K562 (cell line): ENCODE results near the gene UBXN10. TPM values are rescaled to one million over a fixed set of nuclear protein-coding genes. Genes with fewer than 3 reads are reported as not detected.

Source experiments
- ATAC-seq: fragments of 200-7000 bp; cut with Tn5 transposase; 3 replicates; pipeline ENCODE4 v1.9.1; 2020; ENCODE audit warnings: moderate library complexity
- BruUV-seq: library from RNA; stranded (reverse); fragments of 400-500 nt; replicated peaks from 2 replicates; lab custom pipeline; 2021; lab: Mats Ljungman, UMichigan
- CTCF ChIA-PET: fragments of 300-600 bp; formaldehyde crosslinking; extraction: SDS; loops from one replicate; lab custom pipeline; 2021; ENCODE audit warnings: low intra/inter-chr PET ratio; lab: Yijun Ruan, JAX
- POLR2A ChIA-PET: fragments of 300-600, 350-650 bp; sonication (Branson Sonifier 250); formaldehyde crosslinking; extraction: SDS; loops from one replicate; lab custom pipeline; 2021; ENCODE audit warnings: antibody characterized with exemption, inconsistent platforms; lab: Yijun Ruan, JAX
- DNase-seq, 4 experiments: peaks; one replicate each; pipeline versions ENCODE4 v3.0.0 to v3.0.0-alpha.2; 2011 to 2018; ENCODE audit warnings: low spot score in 3 of 4, mixed read lengths in 3 of 4; ENCODE audit errors: extremely low read depth in 1 of 4
- FAIRE-seq: peaks from 2 replicates; lab custom pipeline; 2011; peaks lifted over from hg19 to GRCh38; lab: Jason Lieb, UNC
- H2AFZ ChIP-seq: 2 replicates; pipeline ENCODE4 v1.6.0; 2011; ENCODE audit warnings: low read depth, low read length, control low read depth, inconsistent platforms
- H3K27ac ChIP-seq: fragments of 200-600 bp; 3 replicates; pipeline ENCODE4 v1.8.0; 2011; ENCODE audit warnings: low read depth, mild to moderate bottlenecking, control low read depth, inconsistent platforms, low read length, moderate library complexity, mixed read lengths; ENCODE audit errors: extremely low read depth
- H3K27me3 ChIP-seq, 2 experiments: fragments of 300-600 bp in 1 of 2; 2 replicates in 1 of 2; 3 replicates in 1 of 2; pipeline versions ENCODE4 v1.6.0 to v1.8.0; 2011; ENCODE audit warnings: inconsistent platforms in 2 of 2, low read length in 2 of 2, mild to moderate bottlenecking in 1 of 2, mixed read lengths in 1 of 2, moderate library complexity in 1 of 2; ENCODE audit not compliant: control insufficient read depth in 2 of 2, insufficient read depth in 2 of 2
- H3K36me3 ChIP-seq: fragments of 300-600 bp; 3 replicates; pipeline ENCODE4 v1.8.0; 2011; ENCODE audit warnings: mild to moderate bottlenecking, low read length, inconsistent platforms; ENCODE audit not compliant: control insufficient read depth, insufficient read depth
- H3K4me1 ChIP-seq, 2 experiments: fragments of 200-600 bp in 1 of 2; replicated peaks in 1 of 2; 2 replicates in 1 of 2; 3 replicates in 1 of 2; pipeline versions ENCODE4 v1.5.1 to v1.8.0; 2011; ENCODE audit warnings: inconsistent platforms in 2 of 2, low read length in 2 of 2, mild to moderate bottlenecking in 1 of 2, mixed read lengths in 1 of 2, moderate library complexity in 1 of 2; ENCODE audit not compliant: control insufficient read depth in 2 of 2, insufficient read depth in 2 of 2
- H3K4me2 ChIP-seq: 2 replicates; pipeline ENCODE4 v1.6.1; 2011; ENCODE audit warnings: low read length, control low read depth, inconsistent platforms, mixed read lengths; ENCODE audit not compliant: insufficient read depth
- H3K4me3 ChIP-seq: fragments of 200-600 bp; sonication (generic), shearing (Covaris generic); 2 replicates; pipeline ENCODE4 v1.5.1; 2016; ENCODE audit warnings: control low read depth, inconsistent platforms
- H3K79me2 ChIP-seq: fragments of 200-600 bp; 3 replicates; pipeline ENCODE4 v1.8.0; 2011; ENCODE audit warnings: low read length, inconsistent platforms; ENCODE audit not compliant: control insufficient read depth, insufficient read depth
- H3K9ac ChIP-seq, 2 experiments: 2 replicates each; pipeline versions ENCODE4 v1.6.0 to v1.6.1; 2011; ENCODE audit warnings: low read depth in 2 of 2, low read length in 2 of 2, control low read depth in 1 of 2, inconsistent platforms in 1 of 2, mild to moderate bottlenecking in 1 of 2, mixed read lengths in 1 of 2; ENCODE audit not compliant: insufficient read depth in 1 of 2
- H3K9me1 ChIP-seq: one replicate; pipeline ENCODE4 v1.6.0; 2011; ENCODE audit warnings: inconsistent platforms, mild to moderate bottlenecking, low read length, moderate library complexity; ENCODE audit not compliant: control insufficient read depth, insufficient read depth
- H3K9me3 ChIP-seq: replicated peaks from 2 replicates; pipeline ENCODE4 v1.5.1; 2011; ENCODE audit warnings: low read depth, low read length, inconsistent platforms; ENCODE audit not compliant: control insufficient read depth, insufficient read depth
- H4K20me1 ChIP-seq: replicated peaks from 2 replicates; pipeline ENCODE4 v1.6.1; 2011; ENCODE audit warnings: low read length, inconsistent platforms, mixed read lengths; ENCODE audit not compliant: control insufficient read depth, insufficient read depth
- BACH1 ChIP-seq: fragments of 200-800 bp; sonication (Bioruptor generic); IDR thresholded peaks from 2 replicates; pipeline ENCODE4 v1.6.1; 2016; ENCODE audit warnings: missing genetic modification characterization, missing compliant biosample characterization
- BDP1 ChIP-seq: IDR thresholded peaks from 3 replicates; pipeline ENCODE4 v1.6.1; 2011; ENCODE audit not compliant: insufficient read length, insufficient read depth
- BRD9 ChIP-seq: fragments of 450-650 bp; IDR thresholded peaks from 2 replicates; pipeline ENCODE4 v1.6.1; 2018; ENCODE audit warnings: low read depth; ENCODE audit not compliant: partially characterized antibody
- CEBPB ChIP-seq: fragments of 450-650 bp; IDR thresholded peaks from 2 replicates; pipeline ENCODE4 v1.6.1; 2016; ENCODE audit warnings: missing genetic modification characterization, missing compliant biosample characterization
- CXXC5 ChIP-seq: fragments of 250-450 bp; sonication (Bioruptor Pico); IDR thresholded peaks from 2 replicates; pipeline ENCODE4 v1.8.0; 2022; ENCODE audit warnings: inconsistent platforms, mild to moderate bottlenecking, moderate library complexity
- DLX4 ChIP-seq: fragments of 250-450 bp; sonication (Bioruptor Pico); IDR thresholded peaks from 2 replicates; pipeline ENCODE4 v1.6.1; 2021; ENCODE audit warnings: mild to moderate bottlenecking
- HOXB6 ChIP-seq: fragments of 250-450 bp; sonication (Bioruptor Pico); IDR thresholded peaks from 2 replicates; pipeline ENCODE4 v1.5.1; 2022; ENCODE audit warnings: mild to moderate bottlenecking, borderline replicate concordance
- KAT2B ChIP-seq: IDR thresholded peaks from one replicate; pipeline ENCODE4 v1.6.1; 2012; ENCODE audit warnings: low read depth, mild to moderate bottlenecking, control low read depth, inconsistent platforms, low read length, moderate library complexity
- POLR2AphosphoS5 ChIP-seq: IDR thresholded peaks from 2 replicates; pipeline ENCODE4 v1.6.1; 2011; ENCODE audit warnings: mild to moderate bottlenecking, low read depth, low read length, moderate library complexity; ENCODE audit not compliant: control insufficient read depth, insufficient read depth
- PYGO2 ChIP-seq: fragments of 450-650 bp; IDR thresholded peaks from 2 replicates; pipeline ENCODE4 v1.6.1; 2016; ENCODE audit warnings: mild to moderate bottlenecking, missing genetic modification characterization, moderate library complexity, missing compliant biosample characterization
- RCOR1 ChIP-seq, 2 experiments: IDR thresholded peaks; 2 replicates each; pipeline ENCODE4 v1.6.1; 2012; ENCODE audit warnings: low read depth in 2 of 2, low read length in 2 of 2, borderline replicate concordance in 1 of 2, improper control_type of control experiment in 1 of 2
- TAL1 ChIP-seq: fragments of 450-650 bp; IDR thresholded peaks from 2 replicates; pipeline ENCODE4 v1.6.1; 2016; ENCODE audit warnings: mild to moderate bottlenecking
- TRIM25 ChIP-seq: fragments of 450-650 bp; IDR thresholded peaks from 2 replicates; pipeline ENCODE4 v1.7.0; 2016; ENCODE audit warnings: borderline replicate concordance
- XRCC4 ChIP-seq: IDR thresholded peaks from one replicate; pipeline ENCODE4 v1.6.1; 2011; ENCODE audit not compliant: insufficient read depth, insufficient read length; ENCODE audit errors: extremely low read depth
- ZBTB9 ChIP-seq: fragments of 450-650 bp; formaldehyde crosslinking; IDR thresholded peaks from 2 replicates; pipeline ENCODE4 v1.4.0; 2020; ENCODE audit warnings: mild to moderate bottlenecking, moderate library complexity
- ZNF146 ChIP-seq: IDR thresholded peaks from one replicate; pipeline ENCODE4 v1.6.1; 2018; ENCODE audit warnings: missing compliant biosample characterization; ENCODE audit not compliant: unreplicated experiment
- ZNF3 ChIP-seq: fragments of 250-450 bp; sonication (Bioruptor Pico); IDR thresholded peaks from 2 replicates; pipeline ENCODE4 v1.5.0; 2021; ENCODE audit warnings: mild to moderate bottlenecking, moderate library complexity
- ZNF431 ChIP-seq: sonication (generic); formaldehyde crosslinking; IDR thresholded peaks from 2 replicates; pipeline ENCODE4 v1.8.0; 2022; ENCODE audit warnings: mild to moderate bottlenecking, missing genetic modification reagents
- ZSCAN32 ChIP-seq: fragments of 450-650 bp; formaldehyde crosslinking; IDR thresholded peaks from 2 replicates; pipeline ENCODE4 v1.4.0; 2020; ENCODE audit warnings: mild to moderate bottlenecking, moderate library complexity
- WGBS: fragments of 100-300 bp; shearing (Covaris generic); methylation state at CpG from one replicate; pipeline ENCODE4 v1.1.6; 2016; ENCODE audit warnings: low coverage, mixed read lengths; ENCODE audit not compliant: insufficient coverage; ENCODE audit errors: missing lambda C conversion rate; 5-methylcytosine and 5-hydroxymethylcytosine counted together
- in situ Hi-C: fragments of 300-500 bp; cut with MboI; formaldehyde crosslinking; loops from 4 replicates; pipeline ENCODE4 v1.15.0; 2018; ENCODE audit warnings: inconsistent platforms, mixed read lengths
- intact Hi-C: fragments of 100-400 bp; cut with micrococcal nuclease; formaldehyde crosslinking; loops from 2 replicates; pipeline ENCODE4 v1.14.2; 2022
- polyA plus RNA-seq, 8 experiments: library from polyadenylated mRNA; depleted of rRNA in 4 of 8; stranded (reverse) in 5 of 8; unstranded in 3 of 8; fragments of >200 nt; fragmentation: Nextera tagmentation in 2 of 8; fragmentation: Illumina TruSeq in 1 of 8; extraction: Ambion mirVana in 2 of 8; extraction: Trizol in 1 of 8; gene quantifications; 2 replicates each; pipeline versions ENCODE4 v1.2.1 to v1.2.3, GENCODE V29; 2011 to 2014; ENCODE audit warnings: inconsistent platforms in 1 of 8, missing spikeins in 1 of 8
- total RNA-seq, 7 experiments: library from RNA; depleted of rRNA in 6 of 7; stranded (reverse); fragments of >200 nt in 6 of 7; fragmentation: Illumina TruSeq in 2 of 7; extraction: Trizol in 2 of 7; gene quantifications; 2 replicates each; pipeline versions ENCODE4 v1.2.1 to v1.2.3, GENCODE V29; 2011 to 2021; ENCODE audit warnings: low replicate concordance in 1 of 7

The UBXN10 gene
- total and polyA plus RNA-seq, 9 of the 15 experiments (the other 6 are each of a cell fraction or from before 2014, with no cell fraction given), result 10.7 to 17.7 (median 13.6) TPM

GRCh38 chr1:20240012-20240411, 54.1 kb downstream of the UBXN10 start:
- BruUV-seq, result no TSS peak
- Histone ChIP-seq H4K20me1 (no peaks in the 10 kb centered on the region), H3K4me3 (no peak overlapping the region), H2AFZ (no peak overlapping the region), H3K27ac (no peak overlapping the region), H3K9ac (no peak overlapping the region), H3K9me3 (no peaks in the 10 kb centered on the region), H3K4me1 (peaks cover 0 to 4% of the 10 kb centered on the region in 2 experiments; a peak in 1 of 5 replicates), H3K4me2 (no peak overlapping the region), H3K27me3 (peaks cover 28 to 36% of the 10 kb centered on the region in 2 experiments; a peak in 4 of 5 replicates), H3K79me2 (no peaks in the 10 kb centered on the region), H3K36me3 (no peaks in the 10 kb centered on the region), H3K9me1 (no peaks in the 10 kb centered on the region)
- TF ChIP-seq XRCC4 (no peak), BRD9 (no peak), HOXB6 (CRISPR knock-in tag) (no peak), TRIM25 (no peak), BACH1 (tag) (no peak), TAL1 (no peak), ZBTB9 (CRISPR knock-in tag) (no peak), KAT2B (no peak), POLR2AphosphoS5 (no peak), CXXC5 (CRISPR knock-in tag) (no peak), RCOR1 (IDR thresholded peaks at IDR 0.05; ENCODE audit: borderline replicate concordance in 1 of 2, low read depth in 2 of 2, low read length in 2 of 2) (no peak), ZSCAN32 (CRISPR knock-in tag) (no peak), ZNF431 (CRISPR knock-in tag) (no peak), CEBPB (no peak), BDP1 (no peak), ZNF146 (CRISPR knock-in tag) (no peak), ZNF3 (no peak), DLX4 (no peak), PYGO2 (tag) (no peak)
- FAIRE-seq (no peak), DNase-seq (no peak), ATAC-seq (no peak)
- intact Hi-C loops, result no loop called here
- WGBS, result 3% methylated on average over 2 of the region's 2 CpGs
- POLR2A ChIA-PET, result no interaction called here
- in situ Hi-C loops, result no loop called here
- CTCF ChIA-PET, result no interaction called here
